GM12878 (cell line): ENCODE measurements around the gene RERE. TPM values are rescaled to one million over a fixed set of nuclear protein-coding genes. Genes with fewer than 3 reads are reported as not detected.

ENCODE experiments used
- JUNB ChIP-seq: IDR thresholded peaks from 2 replicates; pipeline ENCODE4 v1.6.1; 2016; ENCODE audit warnings: antibody characterized with exemption, mild to moderate bottlenecking
- SMAD5 ChIP-seq: IDR thresholded peaks from 2 replicates; pipeline ENCODE4 v1.6.1; 2016; ENCODE audit warnings: antibody characterized with exemption, low read depth
- polyA plus RNA-seq, 11 experiments: library from polyadenylated mRNA; depleted of rRNA in 4 of 11; unstranded in 6 of 11; stranded (reverse) in 5 of 11; fragments of >200 nt; fragmentation: Nextera tagmentation in 4 of 11; fragmentation: Illumina TruSeq in 1 of 11; extraction: Ambion mirVana in 4 of 11; extraction: Trizol in 1 of 11; gene quantifications; 1 replicate in 1 of 11; 2 replicates in 10 of 11; pipeline versions ENCODE4 v1.2.1 to v1.2.3, GENCODE V29; 2011 to 2016; ENCODE audit warnings: inconsistent platforms in 2 of 11, missing spikeins in 2 of 11, low read depth in 1 of 11
- total RNA-seq, 4 experiments: library from RNA; depleted of rRNA in 3 of 4; stranded (reverse); fragments of >200 nt in 3 of 4; fragmentation: Illumina TruSeq in 1 of 4; extraction: Trizol in 1 of 4; gene quantifications; 2 replicates each; pipeline versions ENCODE4 v1.2.1 to v1.2.3, GENCODE V29; 2013 to 2021
- TF ChIP-seq, protein P1 (sequence below): fragments of 450-650 bp; IDR thresholded peaks from 2 replicates; pipeline ENCODE4 v1.6.1; 2016; ENCODE audit warnings: mild to moderate bottlenecking, moderate library complexity, borderline replicate concordance
- TF ChIP-seq, protein P2 (sequence below): fragments of 450-650 bp; IDR thresholded peaks from 2 replicates; pipeline ENCODE4 v1.6.1; 2014; ENCODE audit warnings: mild to moderate bottlenecking
- TF ChIP-seq, protein P3 (sequence below): fragments of 450-650 bp; IDR thresholded peaks from 2 replicates; pipeline ENCODE4 v1.6.1; 2017; ENCODE audit warnings: borderline replicate concordance

RERE gene
- total and polyA plus RNA-seq, 10 of the 15 experiments (the other 5 are each of a cell fraction or from before 2014, with no cell fraction given), result 5.2 to 60.5 (median 20.2) TPM

DNA sequence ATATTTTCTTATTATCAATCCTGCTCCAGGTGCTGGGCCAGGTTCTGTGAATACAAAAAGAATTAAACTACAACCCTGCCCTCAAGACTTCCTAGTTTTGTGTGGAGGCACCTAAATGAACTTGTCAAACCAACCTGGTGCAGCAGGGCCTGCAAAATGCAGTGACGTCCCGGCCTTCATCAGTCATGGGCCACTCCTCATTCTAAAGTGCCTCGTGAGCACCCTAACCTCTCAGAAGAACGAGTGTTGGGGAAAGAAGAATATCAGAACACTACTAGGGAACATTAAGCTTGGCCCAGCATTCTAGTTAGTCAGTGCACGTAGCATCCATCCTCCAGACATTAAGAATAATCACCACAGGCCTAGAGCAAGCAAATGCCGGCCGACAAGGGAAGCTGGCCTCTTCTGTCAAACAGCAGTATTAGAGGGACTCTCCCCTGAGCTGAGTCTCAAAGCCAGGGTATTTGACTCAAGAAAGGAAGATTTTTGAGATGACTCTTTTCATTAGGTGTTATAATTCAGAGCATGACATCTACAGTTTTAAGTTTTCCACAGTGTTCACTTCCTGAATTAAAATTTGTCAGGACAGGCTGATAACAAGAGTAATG lies 361.6 kb downstream of the RERE start (continued):
- TF ChIP-seq, protein P1, sequence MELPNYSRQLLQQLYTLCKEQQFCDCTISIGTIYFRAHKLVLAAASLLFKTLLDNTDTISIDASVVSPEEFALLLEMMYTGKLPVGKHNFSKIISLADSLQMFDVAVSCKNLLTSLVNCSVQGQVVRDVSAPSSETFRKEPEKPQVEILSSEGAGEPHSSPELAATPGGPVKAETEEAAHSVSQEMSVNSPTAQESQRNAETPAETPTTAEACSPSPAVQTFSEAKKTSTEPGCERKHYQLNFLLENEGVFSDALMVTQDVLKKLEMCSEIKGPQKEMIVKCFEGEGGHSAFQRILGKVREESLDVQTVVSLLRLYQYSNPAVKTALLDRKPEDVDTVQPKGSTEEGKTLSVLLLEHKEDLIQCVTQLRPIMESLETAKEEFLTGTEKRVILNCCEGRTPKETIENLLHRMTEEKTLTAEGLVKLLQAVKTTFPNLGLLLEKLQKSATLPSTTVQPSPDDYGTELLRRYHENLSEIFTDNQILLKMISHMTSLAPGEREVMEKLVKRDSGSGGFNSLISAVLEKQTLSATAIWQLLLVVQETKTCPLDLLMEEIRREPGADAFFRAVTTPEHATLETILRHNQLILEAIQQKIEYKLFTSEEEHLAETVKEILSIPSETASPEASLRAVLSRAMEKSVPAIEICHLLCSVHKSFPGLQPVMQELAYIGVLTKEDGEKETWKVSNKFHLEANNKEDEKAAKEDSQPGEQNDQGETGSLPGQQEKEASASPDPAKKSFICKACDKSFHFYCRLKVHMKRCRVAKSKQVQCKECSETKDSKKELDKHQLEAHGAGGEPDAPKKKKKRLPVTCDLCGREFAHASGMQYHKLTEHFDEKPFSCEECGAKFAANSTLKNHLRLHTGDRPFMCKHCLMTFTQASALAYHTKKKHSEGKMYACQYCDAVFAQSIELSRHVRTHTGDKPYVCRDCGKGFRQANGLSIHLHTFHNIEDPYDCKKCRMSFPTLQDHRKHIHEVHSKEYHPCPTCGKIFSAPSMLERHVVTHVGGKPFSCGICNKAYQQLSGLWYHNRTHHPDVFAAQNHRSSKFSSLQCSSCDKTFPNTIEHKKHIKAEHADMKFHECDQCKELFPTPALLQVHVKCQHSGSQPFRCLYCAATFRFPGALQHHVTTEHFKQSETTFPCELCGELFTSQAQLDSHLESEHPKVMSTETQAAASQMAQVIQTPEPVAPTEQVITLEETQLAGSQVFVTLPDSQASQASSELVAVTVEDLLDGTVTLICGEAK, result no peak
- TF ChIP-seq, protein P2, sequence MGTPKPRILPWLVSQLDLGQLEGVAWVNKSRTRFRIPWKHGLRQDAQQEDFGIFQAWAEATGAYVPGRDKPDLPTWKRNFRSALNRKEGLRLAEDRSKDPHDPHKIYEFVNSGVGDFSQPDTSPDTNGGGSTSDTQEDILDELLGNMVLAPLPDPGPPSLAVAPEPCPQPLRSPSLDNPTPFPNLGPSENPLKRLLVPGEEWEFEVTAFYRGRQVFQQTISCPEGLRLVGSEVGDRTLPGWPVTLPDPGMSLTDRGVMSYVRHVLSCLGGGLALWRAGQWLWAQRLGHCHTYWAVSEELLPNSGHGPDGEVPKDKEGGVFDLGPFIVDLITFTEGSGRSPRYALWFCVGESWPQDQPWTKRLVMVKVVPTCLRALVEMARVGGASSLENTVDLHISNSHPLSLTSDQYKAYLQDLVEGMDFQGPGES, result no peak
- TF ChIP-seq, protein P3, sequence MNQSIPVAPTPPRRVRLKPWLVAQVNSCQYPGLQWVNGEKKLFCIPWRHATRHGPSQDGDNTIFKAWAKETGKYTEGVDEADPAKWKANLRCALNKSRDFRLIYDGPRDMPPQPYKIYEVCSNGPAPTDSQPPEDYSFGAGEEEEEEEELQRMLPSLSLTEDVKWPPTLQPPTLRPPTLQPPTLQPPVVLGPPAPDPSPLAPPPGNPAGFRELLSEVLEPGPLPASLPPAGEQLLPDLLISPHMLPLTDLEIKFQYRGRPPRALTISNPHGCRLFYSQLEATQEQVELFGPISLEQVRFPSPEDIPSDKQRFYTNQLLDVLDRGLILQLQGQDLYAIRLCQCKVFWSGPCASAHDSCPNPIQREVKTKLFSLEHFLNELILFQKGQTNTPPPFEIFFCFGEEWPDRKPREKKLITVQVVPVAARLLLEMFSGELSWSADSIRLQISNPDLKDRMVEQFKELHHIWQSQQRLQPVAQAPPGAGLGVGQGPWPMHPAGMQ, result no peak
- TF ChIP-seq SMAD5 (no peak), JUNB (no peak)
